HUES48 (cell line): ENCODE measurements around the gene RBM42.
A peak's percentile ranks its signal among the peaks of the same experiment; 100 is the strongest.
"Not testable (repeated sequence)": the region's sequence is repeated elsewhere in the genome, so short reads cannot be mapped to it uniquely, and the experiment has no call there.

Source experiments
- H3K27ac ChIP-seq: one replicate; pipeline ENCODE4 v1.7.0; 2013; ENCODE audit warnings: low read depth, low read length, inconsistent platforms
- H3K27me3 ChIP-seq: 2 replicates; pipeline ENCODE4 v1.6.1; 2013; ENCODE audit warnings: mild to moderate bottlenecking, low read length; ENCODE audit not compliant: control insufficient read depth, insufficient read depth
- H3K36me3 ChIP-seq: 2 replicates; pipeline ENCODE4 v1.6.1; 2013; ENCODE audit warnings: low read length; ENCODE audit not compliant: control insufficient read depth, insufficient read depth
- H3K4me1 ChIP-seq: 2 replicates; pipeline ENCODE4 v1.6.1; 2013; ENCODE audit warnings: mild to moderate bottlenecking, low read length; ENCODE audit not compliant: control insufficient read depth, insufficient read depth
- H3K4me3 ChIP-seq: 2 replicates; pipeline ENCODE4 v1.5.1; 2013; ENCODE audit warnings: mild to moderate bottlenecking, low read depth, low read length
- H3K9ac ChIP-seq: 2 replicates; pipeline ENCODE4 v1.6.1; 2013; ENCODE audit warnings: mild to moderate bottlenecking, low read depth, low read length, moderate library complexity
- H3K9me3 ChIP-seq: 2 replicates; pipeline ENCODE4 v1.6.1; 2013; ENCODE audit warnings: low read length; ENCODE audit not compliant: control insufficient read depth, insufficient read depth

RBM42 gene

DNA sequence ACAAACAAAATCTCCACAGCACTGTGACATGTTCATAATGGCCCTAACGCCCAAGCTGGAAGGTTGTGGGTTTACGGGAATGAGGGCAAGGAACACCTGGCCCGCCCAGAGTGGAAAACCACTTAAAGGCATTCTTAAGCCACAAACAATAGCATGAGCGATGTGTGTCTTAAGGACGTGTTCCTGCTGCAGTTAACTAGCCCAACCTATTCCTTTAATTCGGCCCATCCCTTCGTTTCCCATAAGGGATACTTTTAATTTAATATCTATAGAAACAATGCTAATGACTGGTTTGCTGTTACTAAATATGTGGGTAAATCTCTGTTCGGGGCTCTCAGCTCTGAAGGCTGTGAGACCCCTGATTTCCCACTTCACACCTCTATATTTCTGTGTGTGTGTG, 21.7 kb upstream of the RBM42 start:
- not testable (repeated sequence) for H3K36me3 ChIP-seq, H3K4me3 ChIP-seq, H3K4me1 ChIP-seq, H3K9me3 ChIP-seq, H3K27ac ChIP-seq, H3K9ac ChIP-seq, H3K27me3 ChIP-seq

DNA sequence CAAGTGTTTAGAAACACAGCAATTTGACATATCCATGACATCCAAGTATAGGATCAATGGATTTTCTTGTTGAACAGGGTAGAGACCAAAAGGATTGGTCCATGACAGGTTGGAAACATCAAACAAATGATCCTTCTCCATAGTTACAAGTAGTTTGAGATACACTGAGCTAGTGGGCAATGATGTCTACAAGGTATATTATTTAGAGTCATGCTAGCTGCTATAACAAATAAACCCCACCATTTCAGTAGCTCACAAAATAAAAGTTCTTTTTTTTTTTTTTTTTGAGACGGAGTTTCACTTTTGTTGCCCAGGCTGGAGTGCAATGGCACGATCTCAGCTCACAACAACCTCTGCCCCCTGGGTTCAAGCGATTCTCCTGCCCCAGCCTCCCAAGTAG, 21.2 kb upstream of the RBM42 start:
- no peak overlapping the region for H3K9ac ChIP-seq
- no peak overlapping the region for H3K4me3 ChIP-seq
- H3K27me3 ChIP-seq: peaks cover 5% of the 10 kb centered on the region; the same call in 1 of the 2 replicates
- H3K36me3 ChIP-seq: no peaks in the 10 kb centered on the region
- no peak overlapping the region for H3K27ac ChIP-seq
- H3K4me1 ChIP-seq: no peaks in the 10 kb centered on the region
- H3K9me3 ChIP-seq: peaks cover 3% of the 10 kb centered on the region; the same call in 1 of the 2 replicates

DNA sequence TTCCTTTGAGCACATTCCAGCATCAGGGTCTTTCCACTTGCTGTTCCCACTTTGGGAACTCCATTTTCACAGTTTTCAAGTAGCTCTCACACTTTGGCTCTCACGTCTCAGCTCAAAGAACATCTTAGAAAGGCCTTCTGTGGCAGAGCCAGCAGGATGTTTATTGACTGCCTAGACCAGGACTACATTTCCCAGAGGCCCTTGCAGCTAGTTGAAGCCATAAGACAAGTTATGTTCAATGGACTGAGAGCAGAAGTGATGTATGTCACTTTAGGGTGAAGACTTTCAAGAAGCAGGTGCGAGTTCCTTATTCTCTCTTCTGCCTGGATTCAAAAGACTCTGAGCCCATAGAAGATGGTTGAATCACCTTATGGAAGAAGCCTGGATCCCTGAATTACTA, 20.6 kb upstream of the RBM42 start:
- Histone ChIP-seq H3K9ac (no peak overlapping the region), H3K27me3 (peaks cover 5% of the 10 kb centered on the region; the same call in 1 of the 2 replicates), H3K27ac (no peak overlapping the region), H3K4me1 (no peaks in the 10 kb centered on the region), H3K9me3 (peaks cover 3% of the 10 kb centered on the region; the same call in 1 of the 2 replicates), H3K36me3 (no peaks in the 10 kb centered on the region), H3K4me3 (no peak overlapping the region)

DNA sequence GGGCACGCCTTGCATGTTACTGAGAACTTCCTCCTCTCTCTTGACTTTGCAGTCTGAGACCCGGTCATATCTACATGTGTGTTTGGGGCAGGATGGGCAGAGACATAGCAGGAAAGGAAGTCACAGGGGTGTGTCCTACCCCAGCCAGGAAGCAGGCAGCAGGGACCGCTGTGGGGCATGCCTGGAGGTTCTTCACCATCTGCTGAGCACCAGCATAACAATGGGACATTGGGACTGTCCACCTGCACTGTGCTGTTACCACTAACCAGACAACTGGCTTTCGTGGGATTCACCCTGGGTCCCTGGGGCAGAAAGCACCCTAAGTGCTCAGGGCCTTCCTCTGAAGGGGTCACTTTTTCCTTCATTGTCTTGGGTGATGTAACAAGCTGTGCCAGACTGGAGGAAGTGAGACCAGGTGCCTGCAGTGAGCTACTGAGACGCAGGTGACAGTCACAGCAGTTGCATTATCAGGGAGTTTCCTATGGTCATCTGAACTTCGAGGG, 18.9 kb upstream of the RBM42 start:
- Histone ChIP-seq H3K9ac (no peak overlapping the region), H3K9me3 (peaks cover 3% of the 10 kb centered on the region; the same call in 1 of the 2 replicates), H3K4me3 (no peak overlapping the region), H3K4me1 (no peaks in the 10 kb centered on the region), H3K27me3 (peaks cover 5% of the 10 kb centered on the region; the same call in 1 of the 2 replicates), H3K27ac (no peak overlapping the region), H3K36me3 (peaks cover 3% of the 10 kb centered on the region)

GRCh38 chr19:35612224-35612558, 16.6 kb upstream of the RBM42 start:
- H3K4me3 ChIP-seq: peak overlapping the region; percentile 90
- no peaks in the 10 kb centered on the region for H3K4me1 ChIP-seq
- peak overlapping the region; percentile 14; the same call in 1 of the 2 replicates for H3K9ac ChIP-seq
- peaks cover 5% of the 10 kb centered on the region; the same call in 1 of the 2 replicates for H3K27me3 ChIP-seq
- H3K36me3 ChIP-seq: peaks cover 21% of the 10 kb centered on the region
- peaks cover 3% of the 10 kb centered on the region; the same call in 1 of the 2 replicates for H3K9me3 ChIP-seq
- H3K27ac ChIP-seq: no peak overlapping the region

GRCh38 chr19:35612559-35613321, 16.1 kb upstream of the RBM42 start, which contains the start of gene HAUS5:
HAUS5 (plus strand) TSS chr19:35612735; CDS start chr19:35612795, 60 bp downstream.
- Histone ChIP-seq H3K4me3 (peak within 1 kb of the TSS; percentile 90), H3K27me3 (peaks cover 5% of the 10 kb centered on the region; the same call in 1 of the 2 replicates), H3K9me3 (no peaks in the 10 kb centered on the region; the same call in 1 of the 2 replicates), H3K9ac (peak within 1 kb of the TSS; percentile 92), H3K27ac (peak within 1 kb of the TSS; percentile 60), H3K4me1 (no peaks in the 10 kb centered on the region), H3K36me3 (peaks cover 26% of the 10 kb centered on the region)

DNA sequence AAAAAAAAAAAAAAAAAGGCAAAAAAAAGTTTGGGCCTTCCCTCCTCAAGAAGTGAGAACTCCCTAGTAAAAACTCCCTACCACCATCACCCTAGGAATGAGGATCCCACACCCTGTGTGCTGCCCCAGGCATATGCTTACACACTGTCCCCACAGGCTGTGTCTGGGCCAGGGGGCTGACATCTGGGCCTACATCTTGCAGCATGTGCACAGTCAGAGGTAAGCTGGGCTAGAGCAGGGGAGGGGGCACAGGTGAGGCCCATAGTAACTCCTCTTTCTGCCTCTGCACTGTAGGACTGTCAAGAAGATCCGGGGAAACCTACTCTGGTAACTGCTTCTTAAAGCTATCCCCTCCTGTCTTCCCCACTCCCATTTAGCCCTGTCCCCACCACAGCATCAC, 15.3 kb upstream of the RBM42 start:
- Histone ChIP-seq H3K27me3 (peaks cover 5% of the 10 kb centered on the region; the same call in 1 of the 2 replicates), H3K9me3 (no peaks in the 10 kb centered on the region), H3K4me1 (no peaks in the 10 kb centered on the region), H3K4me3 (0 out of 2 replicates have a peak overlapping the region, but pooled peaks have one; percentile 90), H3K36me3 (peaks cover 32% of the 10 kb centered on the region), H3K27ac (no peak overlapping the region), H3K9ac (no peak overlapping the region)

DNA sequence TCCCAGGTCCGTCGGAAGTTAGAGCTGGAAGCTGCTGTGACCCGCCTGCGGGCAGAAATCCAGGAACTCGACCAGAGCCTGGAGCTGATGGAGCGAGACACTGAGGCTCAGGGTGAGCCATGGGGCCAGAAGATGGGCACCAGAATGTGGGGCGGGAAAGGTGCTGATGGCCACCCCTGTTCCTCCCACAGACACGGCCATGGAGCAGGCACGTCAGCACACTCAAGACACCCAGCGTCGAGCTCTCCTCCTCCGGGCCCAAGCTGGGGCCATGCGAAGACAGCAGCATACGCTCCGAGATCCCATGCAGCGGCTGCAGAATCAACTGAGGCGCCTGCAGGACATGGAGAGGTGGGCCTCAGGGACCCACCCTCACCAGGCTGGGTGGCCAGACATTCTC, 13.8 kb upstream of the RBM42 start:
- Histone ChIP-seq H3K27ac (no peak overlapping the region), H3K27me3 (peaks cover 5% of the 10 kb centered on the region; the same call in 1 of the 2 replicates), H3K36me3 (peaks cover 38% of the 10 kb centered on the region), H3K9me3 (no peaks in the 10 kb centered on the region), H3K9ac (no peak overlapping the region), H3K4me1 (no peaks in the 10 kb centered on the region), H3K4me3 (no peak overlapping the region)

DNA sequence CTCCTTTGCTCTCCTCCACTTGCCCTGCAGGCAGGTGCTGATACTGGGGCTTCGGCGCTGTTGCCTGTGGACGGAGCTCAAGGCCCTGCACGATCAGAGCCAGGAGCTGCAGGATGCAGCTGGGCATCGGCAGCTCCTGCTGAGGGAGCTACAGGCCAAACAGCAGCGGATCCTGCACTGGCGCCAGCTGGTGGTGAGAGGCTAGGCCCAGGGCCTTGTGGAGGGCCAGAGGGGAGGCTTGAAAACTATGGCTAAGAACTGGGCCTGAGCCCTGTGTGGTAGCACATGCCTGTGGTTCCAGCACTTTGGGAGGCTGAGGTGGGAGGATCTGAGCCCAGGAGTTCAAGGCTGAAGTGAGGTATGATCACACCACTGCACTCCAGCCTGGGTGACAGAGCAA, 10.0 kb upstream of the RBM42 start:
- H3K9me3 ChIP-seq: no peaks in the 10 kb centered on the region
- H3K36me3 ChIP-seq: peaks cover 52% of the 10 kb centered on the region

DNA sequence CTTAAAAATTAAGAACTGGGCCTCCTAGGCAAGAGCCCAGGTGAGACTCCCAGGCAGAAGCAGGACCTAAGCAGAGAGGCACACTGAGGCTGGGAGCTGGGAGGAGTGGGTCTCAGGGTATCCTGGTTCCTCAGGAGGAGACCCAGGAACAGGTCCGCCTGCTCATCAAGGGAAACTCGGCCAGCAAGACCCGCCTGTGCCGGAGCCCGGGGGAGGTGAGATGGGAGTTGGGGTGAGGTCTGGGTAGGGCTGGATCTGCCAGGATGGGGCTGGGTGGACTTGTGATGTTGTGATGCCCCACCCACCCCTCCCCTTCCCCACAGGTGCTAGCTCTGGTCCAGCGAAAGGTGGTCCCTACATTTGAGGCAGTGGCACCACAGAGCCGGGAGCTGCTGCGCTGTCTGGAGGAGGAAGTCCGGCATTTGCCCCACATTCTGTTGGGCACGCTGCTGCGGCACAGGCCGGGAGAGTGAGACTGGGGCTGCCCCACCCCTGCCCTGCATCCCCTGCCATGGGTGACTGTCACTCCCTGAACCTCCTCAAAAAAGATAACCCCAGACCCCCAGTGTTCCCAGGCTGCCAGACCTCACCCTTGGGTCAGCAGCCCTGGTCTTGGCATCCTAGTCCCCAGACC, 9.4 kb upstream of the RBM42 start:
- Histone ChIP-seq H3K27me3 (no peaks in the 10 kb centered on the region), H3K9me3 (no peaks in the 10 kb centered on the region), H3K4me3 (no peak overlapping the region), H3K4me1 (no peaks in the 10 kb centered on the region), H3K36me3 (peaks cover 52% of the 10 kb centered on the region), H3K9ac (no peak overlapping the region), H3K27ac (no peak overlapping the region)

More for the DNA sequence above, 10.0 kb upstream of the RBM42 start:
- H3K9ac ChIP-seq: no peak overlapping the region
- H3K4me1 ChIP-seq: no peaks in the 10 kb centered on the region
- no peak overlapping the region for H3K27ac ChIP-seq
- no peaks in the 10 kb centered on the region for H3K27me3 ChIP-seq
- H3K4me3 ChIP-seq: no peak overlapping the region

- H3K9ac ChIP-seq: no peak overlapping the region
- no peak overlapping the region for H3K4me3 ChIP-seq
- H3K27ac ChIP-seq: no peak overlapping the region
- H3K4me1 ChIP-seq: no peaks in the 10 kb centered on the region
- no peaks in the 10 kb centered on the region for H3K27me3 ChIP-seq
- H3K9me3 ChIP-seq: no peaks in the 10 kb centered on the region
- peaks cover 48% of the 10 kb centered on the region for H3K36me3 ChIP-seq
Observed at GRCh38 chr19:35620001-35620400, 8.8 kb upstream of the RBM42 start.
